ENCODE data around the gene PIK3CD.
A peak's percentile ranks its signal among the peaks of the same experiment; 100 is the strongest.

The PIK3CD gene

GRCh38 chr1:9651565-9652378, at the start of gene PIK3CD:
TSS of gene PIK3CD (plus strand) at chr1:9651731. CDS start at chr1:9710456, 58,725 bp downstream.
- Histone ChIP-seq H3K27me3 (ENCODE audit: control insufficient read depth, insufficient read depth, low read length) (peaks cover 27% of the 10 kb centered on the region), H3K9ac (ENCODE audit: low read depth, low read length) (no peak within 1 kb of the TSS), H3K4me1 (ENCODE audit: control insufficient read depth, insufficient read depth, low read length) (peaks cover 4% of the 10 kb centered on the region), H3K9me3 (ENCODE audit: control insufficient read depth, insufficient read depth, low read length) (no peaks in the 10 kb centered on the region), H3K4me3 (ENCODE audit: low read depth, low read length) (peak within 1 kb of the TSS; percentile 59), H3K36me3 (ENCODE audit: control insufficient read depth, insufficient read depth, low read length) (no peaks in the 10 kb centered on the region)

GRCh38 chr1:9601942-9602793, 49.4 kb upstream of the PIK3CD start:
- Histone ChIP-seq H3K4me1 (ENCODE audit: control insufficient read depth, insufficient read depth, low read length) (no peaks in the 10 kb centered on the region), H3K27me3 (ENCODE audit: control insufficient read depth, insufficient read depth, low read length) (no peaks in the 10 kb centered on the region), H3K9me3 (ENCODE audit: control insufficient read depth, insufficient read depth, low read length) (no peaks in the 10 kb centered on the region), H3K9ac (ENCODE audit: low read depth, low read length) (no peak overlapping the region), H3K4me3 (ENCODE audit: low read depth, low read length) (no peak overlapping the region), H3K36me3 (ENCODE audit: control insufficient read depth, insufficient read depth, low read length) (peaks cover 57% of the 10 kb centered on the region)

GRCh38 chr1:9602794-9603167, 48.8 kb upstream of the PIK3CD start:
- no peak overlapping the region for H3K4me3 ChIP-seq (ENCODE audit: low read depth, low read length)
- no peak overlapping the region for H3K9ac ChIP-seq (ENCODE audit: low read depth, low read length)
- no peaks in the 10 kb centered on the region for H3K27me3 ChIP-seq (ENCODE audit: control insufficient read depth, insufficient read depth, low read length)
- peaks cover 53% of the 10 kb centered on the region for H3K36me3 ChIP-seq (ENCODE audit: control insufficient read depth, insufficient read depth, low read length)
- H3K9me3 ChIP-seq (ENCODE audit: control insufficient read depth, insufficient read depth, low read length): no peaks in the 10 kb centered on the region
- no peaks in the 10 kb centered on the region for H3K4me1 ChIP-seq (ENCODE audit: control insufficient read depth, insufficient read depth, low read length)

GRCh38 chr1:9603307-9603706, 48.2 kb upstream of the PIK3CD start:
- Histone ChIP-seq H3K27me3 (ENCODE audit: control insufficient read depth, insufficient read depth, low read length) (no peaks in the 10 kb centered on the region), H3K9ac (ENCODE audit: low read depth, low read length) (no peak overlapping the region), H3K4me1 (ENCODE audit: control insufficient read depth, insufficient read depth, low read length) (no peaks in the 10 kb centered on the region), H3K9me3 (ENCODE audit: control insufficient read depth, insufficient read depth, low read length) (no peaks in the 10 kb centered on the region), H3K4me3 (ENCODE audit: low read depth, low read length) (no peak overlapping the region), H3K36me3 (ENCODE audit: control insufficient read depth, insufficient read depth, low read length) (peaks cover 51% of the 10 kb centered on the region)

GRCh38 chr1:9603766-9604753, 47.5 kb upstream of the PIK3CD start:
- Histone ChIP-seq H3K4me1 (ENCODE audit: control insufficient read depth, insufficient read depth, low read length) (no peaks in the 10 kb centered on the region), H3K4me3 (ENCODE audit: low read depth, low read length) (no peak overlapping the region), H3K27me3 (ENCODE audit: control insufficient read depth, insufficient read depth, low read length) (no peaks in the 10 kb centered on the region), H3K36me3 (ENCODE audit: control insufficient read depth, insufficient read depth, low read length) (peaks cover 53% of the 10 kb centered on the region), H3K9me3 (ENCODE audit: control insufficient read depth, insufficient read depth, low read length) (no peaks in the 10 kb centered on the region), H3K9ac (ENCODE audit: low read depth, low read length) (no peak overlapping the region)

GRCh38 chr1:9604836-9605235, 46.7 kb upstream of the PIK3CD start:
- Histone ChIP-seq H3K9me3 (ENCODE audit: control insufficient read depth, insufficient read depth, low read length) (no peaks in the 10 kb centered on the region), H3K9ac (ENCODE audit: low read depth, low read length) (no peak overlapping the region), H3K27me3 (ENCODE audit: control insufficient read depth, insufficient read depth, low read length) (no peaks in the 10 kb centered on the region), H3K4me3 (ENCODE audit: low read depth, low read length) (no peak overlapping the region), H3K4me1 (ENCODE audit: control insufficient read depth, insufficient read depth, low read length) (no peaks in the 10 kb centered on the region), H3K36me3 (ENCODE audit: control insufficient read depth, insufficient read depth, low read length) (peaks cover 60% of the 10 kb centered on the region)

GRCh38 chr1:9605946-9606455, 45.5 kb upstream of the PIK3CD start:
- peaks cover 60% of the 10 kb centered on the region for H3K36me3 ChIP-seq (ENCODE audit: control insufficient read depth, insufficient read depth, low read length)
- H3K9ac ChIP-seq (ENCODE audit: low read depth, low read length): no peak overlapping the region
- no peaks in the 10 kb centered on the region for H3K27me3 ChIP-seq (ENCODE audit: control insufficient read depth, insufficient read depth, low read length)

GRCh38 chr1:9606458-9606857, 45.1 kb upstream of the PIK3CD start:
- H3K9ac ChIP-seq (ENCODE audit: low read depth, low read length): no peak overlapping the region
- no peak overlapping the region for H3K4me3 ChIP-seq (ENCODE audit: low read depth, low read length)
- H3K9me3 ChIP-seq (ENCODE audit: control insufficient read depth, insufficient read depth, low read length): no peaks in the 10 kb centered on the region
- no peaks in the 10 kb centered on the region for H3K4me1 ChIP-seq (ENCODE audit: control insufficient read depth, insufficient read depth, low read length)
- no peaks in the 10 kb centered on the region for H3K27me3 ChIP-seq (ENCODE audit: control insufficient read depth, insufficient read depth, low read length)
- H3K36me3 ChIP-seq (ENCODE audit: control insufficient read depth, insufficient read depth, low read length): peaks cover 57% of the 10 kb centered on the region

More at GRCh38 chr1:9605946-9606455, 45.5 kb upstream of the PIK3CD start:
- H3K9me3 ChIP-seq (ENCODE audit: control insufficient read depth, insufficient read depth, low read length): no peaks in the 10 kb centered on the region
- no peaks in the 10 kb centered on the region for H3K4me1 ChIP-seq (ENCODE audit: control insufficient read depth, insufficient read depth, low read length)
- H3K4me3 ChIP-seq (ENCODE audit: low read depth, low read length): no peak overlapping the region

GRCh38 chr1:9606948-9607347, 44.6 kb upstream of the PIK3CD start:
- H3K4me3 ChIP-seq (ENCODE audit: low read depth, low read length): no peak overlapping the region
- H3K9ac ChIP-seq (ENCODE audit: low read depth, low read length): no peak overlapping the region
- no peaks in the 10 kb centered on the region for H3K27me3 ChIP-seq (ENCODE audit: control insufficient read depth, insufficient read depth, low read length)
- H3K36me3 ChIP-seq (ENCODE audit: control insufficient read depth, insufficient read depth, low read length): peaks cover 57% of the 10 kb centered on the region
- no peaks in the 10 kb centered on the region for H3K4me1 ChIP-seq (ENCODE audit: control insufficient read depth, insufficient read depth, low read length)
- no peaks in the 10 kb centered on the region for H3K9me3 ChIP-seq (ENCODE audit: control insufficient read depth, insufficient read depth, low read length)

GRCh38 chr1:9607352-9607751, 44.2 kb upstream of the PIK3CD start:
- H3K36me3 ChIP-seq (ENCODE audit: control insufficient read depth, insufficient read depth, low read length): peaks cover 56% of the 10 kb centered on the region
- no peaks in the 10 kb centered on the region for H3K9me3 ChIP-seq (ENCODE audit: control insufficient read depth, insufficient read depth, low read length)
- no peak overlapping the region for H3K9ac ChIP-seq (ENCODE audit: low read depth, low read length)
- no peaks in the 10 kb centered on the region for H3K27me3 ChIP-seq (ENCODE audit: control insufficient read depth, insufficient read depth, low read length)
- no peaks in the 10 kb centered on the region for H3K4me1 ChIP-seq (ENCODE audit: control insufficient read depth, insufficient read depth, low read length)
- H3K4me3 ChIP-seq (ENCODE audit: low read depth, low read length): no peak overlapping the region

GRCh38 chr1:9609998-9610397, 41.5 kb upstream of the PIK3CD start:
- H3K4me1 ChIP-seq (ENCODE audit: control insufficient read depth, insufficient read depth, low read length): no peaks in the 10 kb centered on the region
- H3K36me3 ChIP-seq (ENCODE audit: control insufficient read depth, insufficient read depth, low read length): peaks cover 48% of the 10 kb centered on the region
- no peak overlapping the region for H3K4me3 ChIP-seq (ENCODE audit: low read depth, low read length)
- no peaks in the 10 kb centered on the region for H3K27me3 ChIP-seq (ENCODE audit: control insufficient read depth, insufficient read depth, low read length)
- H3K9ac ChIP-seq (ENCODE audit: low read depth, low read length): no peak overlapping the region
- H3K9me3 ChIP-seq (ENCODE audit: control insufficient read depth, insufficient read depth, low read length): no peaks in the 10 kb centered on the region

All from iPS-15b (cell line).